Measurements from ENCODE around the gene LRRC26. TPM values are rescaled to one million over a fixed set of nuclear protein-coding genes. Genes with fewer than 3 reads are reported as not detected.

LRRC26 gene
- total and polyA plus RNA-seq, 4 donors, result 0.12 to 5.2 (median 0.57) TPM

- ATAC-seq (ENCODE audit: insufficient read depth, low FRiP score) (no peak), DNase-seq (no peak)
- H3K9ac ChIP-seq (ENCODE audit: insufficient read depth in 1 of 2, low read length in 2 of 2), result no peak overlapping the region
- no peaks in the 10 kb centered on the region for H3K9me3 ChIP-seq (ENCODE audit: control insufficient read depth in 4 of 4, insufficient read depth in 3 of 4, low read length in 3 of 4)
- H3K4me1 ChIP-seq (ENCODE audit: control insufficient read depth in 5 of 5, insufficient read depth in 5 of 5, low read length in 5 of 5), result peaks cover 0 to 18% (median 0%) of the 10 kb centered on the region in 5 donors
- 25 to 40% methylated on average over 31 to 44 of the region's 44 CpGs for WGBS, 2 donors
- no peak overlapping the region for H3K4me3 ChIP-seq
- H3K27me3 ChIP-seq (ENCODE audit: control insufficient read depth in 3 of 3, insufficient read depth in 3 of 3, low read length in 2 of 3), result peaks cover 9 to 54% (median 30%) of the 10 kb centered on the region in 3 donors
- no peak overlapping the region for H3K27ac ChIP-seq (ENCODE audit: low read depth in 1 of 2, low read length in 1 of 2)
- TF ChIP-seq CTCF (IDR thresholded peaks at IDR 0.05; ENCODE audit: control extremely low read depth, extremely low read depth), result no peak
- H3K36me3 ChIP-seq (ENCODE audit: control insufficient read depth in 4 of 4, insufficient read depth in 4 of 4, low read length in 4 of 4), result no peaks in the 10 kb centered on the region
Observed at GRCh38 chr9:137167277-137167746, 2.5 kb downstream of the LRRC26 start.

- no peak for DNase-seq
- ATAC-seq (ENCODE audit: insufficient read depth, low FRiP score), result no peak
- H3K4me3 ChIP-seq, result no peak overlapping the region
- H3K27ac ChIP-seq (ENCODE audit: low read depth in 1 of 2, low read length in 1 of 2), result no peak overlapping the region
- H3K36me3 ChIP-seq (ENCODE audit: control insufficient read depth in 4 of 4, insufficient read depth in 4 of 4, low read length in 4 of 4), result no peaks in the 10 kb centered on the region
- peaks cover 0 to 18% (median 0%) of the 10 kb centered on the region in 5 donors for H3K4me1 ChIP-seq (ENCODE audit: control insufficient read depth in 5 of 5, insufficient read depth in 5 of 5, low read length in 5 of 5)
- H3K9ac ChIP-seq (ENCODE audit: insufficient read depth in 1 of 2, low read length in 2 of 2), result no peak overlapping the region
- no peak for TF ChIP-seq CTCF (IDR thresholded peaks at IDR 0.05; ENCODE audit: control extremely low read depth, extremely low read depth)
- H3K27me3 ChIP-seq (ENCODE audit: control insufficient read depth in 3 of 3, insufficient read depth in 3 of 3, low read length in 2 of 3), result peaks cover 9 to 57% (median 30%) of the 10 kb centered on the region in 3 donors
- no peaks in the 10 kb centered on the region for H3K9me3 ChIP-seq (ENCODE audit: control insufficient read depth in 4 of 4, insufficient read depth in 3 of 4, low read length in 3 of 4)
- WGBS, 2 donors, result 67 to 71% methylated on average over 21 to 22 of the region's 22 CpGs
Observed at GRCh38 chr9:137166380-137167229, 3.2 kb downstream of the LRRC26 start.

- WGBS, 2 donors, result 77 to 86% methylated on average over 30 to 32 of the region's 32 CpGs
- H3K36me3 ChIP-seq (ENCODE audit: control insufficient read depth in 4 of 4, insufficient read depth in 4 of 4, low read length in 4 of 4), result no peaks in the 10 kb centered on the region
- peaks cover 0 to 18% (median 0%) of the 10 kb centered on the region in 5 donors for H3K4me1 ChIP-seq (ENCODE audit: control insufficient read depth in 5 of 5, insufficient read depth in 5 of 5, low read length in 5 of 5)
- H3K9me3 ChIP-seq (ENCODE audit: control insufficient read depth in 4 of 4, insufficient read depth in 3 of 4, low read length in 3 of 4), result no peaks in the 10 kb centered on the region
- DNase-seq, result no peak
- TF ChIP-seq CTCF (IDR thresholded peaks at IDR 0.05; ENCODE audit: control extremely low read depth, extremely low read depth), result no peak
- H3K27me3 ChIP-seq (ENCODE audit: control insufficient read depth in 3 of 3, insufficient read depth in 3 of 3, low read length in 2 of 3), result peaks cover 9 to 55% (median 26%) of the 10 kb centered on the region in 3 donors
- no peak overlapping the region for H3K9ac ChIP-seq (ENCODE audit: insufficient read depth in 1 of 2, low read length in 2 of 2)
- no peak for ATAC-seq (ENCODE audit: insufficient read depth, low FRiP score)
- no peak overlapping the region for H3K4me3 ChIP-seq
- H3K27ac ChIP-seq (ENCODE audit: low read depth in 1 of 2, low read length in 1 of 2), result no peak overlapping the region
Observed at GRCh38 chr9:137165250-137165836, 4.5 kb downstream of the LRRC26 start.

Measured in lung (tissue), 12 donors.